HG03460 (cell line): Measurements from ENCODE around the gene COX17.

Experiments
- ATAC-seq: cut with Tn5 transposase; IDR thresholded peaks from one replicate; pipeline ENCODE4 v1.9.1; 2021; ENCODE audit not compliant: unreplicated experiment

COX17 gene

GRCh38 chr3:119625451-119626153, 51.6 kb downstream of the COX17 start:
- ATAC-seq: no peak

GRCh38 chr3:119624002-119624720, 53.0 kb downstream of the COX17 start:
- ATAC-seq: no peak

- no peak for ATAC-seq
These were observed 56.3 kb downstream of the COX17 start for GRCh38 chr3:119620899-119621298.
